SH-SY5Y (cell line): ENCODE data around the gene SLITRK2.

ENCODE experiments used
- GATA2 ChIP-seq: IDR thresholded peaks from 2 replicates; pipeline ENCODE4 v1.6.1; 2011; ENCODE audit warnings: mild to moderate bottlenecking, low read depth, low read length
- GATA3 ChIP-seq: IDR thresholded peaks from 2 replicates; pipeline ENCODE4 v1.6.1; 2011; ENCODE audit warnings: low read depth, mild to moderate bottlenecking, low read length, moderate library complexity

The SLITRK2 gene

GRCh38 chrX:145817331-145818185 is at the start of gene SLITRK2:
SLITRK2 (plus strand) TSS chrX:145817829; CDS start chrX:145822426, 4,597 bp downstream.
- TF ChIP-seq GATA3 (no peak), GATA2 (no peak)

GRCh38 chrX:145773006-145773405 is 44.6 kb upstream of the SLITRK2 start:
- TF ChIP-seq GATA2 (no peak), GATA3 (no peak)

- TF ChIP-seq GATA3: no peak
- TF ChIP-seq GATA2: no peak
Observed at GRCh38 chrX:145792281-145792680, 25.3 kb upstream of the SLITRK2 start.

GRCh38 chrX:145803508-145803907 is 14.1 kb upstream of the SLITRK2 start:
- no peak for TF ChIP-seq GATA3
- TF ChIP-seq GATA2: no peak

GRCh38 chrX:145813081-145813480 is 4.5 kb upstream of the SLITRK2 start:
- no peak for TF ChIP-seq GATA2
- no peak for TF ChIP-seq GATA3

GRCh38 chrX:145816601-145817315 is 871 bp upstream of the SLITRK2 start:
- TF ChIP-seq GATA2 (no peak), GATA3 (no peak)

- TF ChIP-seq GATA3: no peak
- no peak for TF ChIP-seq GATA2
Observed at GRCh38 chrX:145818186-145819113, 821 bp downstream of the SLITRK2 start.

- TF ChIP-seq GATA3 (no peak), GATA2 (no peak)
Observed at GRCh38 chrX:145820825-145821224, 3.2 kb downstream of the SLITRK2 start.

GRCh38 chrX:145821291-145821897 is 3.8 kb downstream of the SLITRK2 start:
- TF ChIP-seq GATA3 (no peak), GATA2 (no peak)

GRCh38 chrX:145821898-145822571 is 4.4 kb downstream of the SLITRK2 start:
- TF ChIP-seq GATA3: no peak
- TF ChIP-seq GATA2: no peak

- no peak for TF ChIP-seq GATA2
- no peak for TF ChIP-seq GATA3
Observed at GRCh38 chrX:145823132-145823531, 5.5 kb downstream of the SLITRK2 start.

- TF ChIP-seq GATA2: no peak
- no peak for TF ChIP-seq GATA3
Observed at GRCh38 chrX:145825896-145826295, 8.3 kb downstream of the SLITRK2 start.

- no peak for TF ChIP-seq GATA3
Observed at GRCh38 chrX:145826466-145826865, 8.8 kb downstream of the SLITRK2 start.
